PC-9 (cell line): ENCODE results near the gene FRMD4B. TPM values are rescaled to one million over a fixed set of nuclear protein-coding genes. Genes with fewer than 3 reads are reported as not detected.

Source experiments
- BruUV-seq: library from RNA; stranded (reverse); fragments of 400-500 nt; replicated peaks from 2 replicates; lab custom pipeline; 2021; lab: Mats Ljungman, UMichigan
- CTCF ChIA-PET: fragments of 300-600 bp; sonication (Branson Sonifier 250); formaldehyde crosslinking; loops from one replicate; lab custom pipeline; 2022; ENCODE audit warnings: antibody characterized with exemption; lab: Charles Lee
- POLR2A ChIA-PET: fragments of 300-600 bp; sonication (Branson Sonifier 250); formaldehyde crosslinking; loops from one replicate; lab custom pipeline; 2022; ENCODE audit warnings: antibody characterized with exemption; ENCODE audit not compliant: unreplicated experiment; lab: Charles Lee
- DNase-seq, 2 experiments: peaks; one replicate each; pipeline versions ENCODE4 v3.0.0 to v3.0.0-alpha.2; 2015 to 2022; ENCODE audit warnings: mixed read lengths in 1 of 2
- H2AFZ ChIP-seq: fragments of 200-600 bp; sonication (generic); 2 replicates; pipeline ENCODE4 v1.8.1; 2017; ENCODE audit warnings: antibody characterized with exemption
- H3F3A ChIP-seq: fragments of 200-600 bp; sonication (generic); 2 replicates; pipeline ENCODE4 v1.8.1; 2017; ENCODE audit warnings: antibody characterized with exemption, mild to moderate bottlenecking, low read depth; ENCODE audit not compliant: insufficient read depth
- H3K27ac ChIP-seq: fragments of 200-600 bp; sonication (generic); 2 replicates; pipeline ENCODE4 v1.6.1; 2016; ENCODE audit warnings: mixed run types
- H3K27me3 ChIP-seq: fragments of 200-600 bp; sonication (generic); 2 replicates; pipeline ENCODE4 v1.6.1; 2016; ENCODE audit warnings: low read depth, mixed run types; ENCODE audit not compliant: insufficient read depth
- H3K36me3 ChIP-seq: fragments of 200-600 bp; sonication (generic); 2 replicates; pipeline ENCODE4 v1.6.1; 2016; ENCODE audit warnings: low read depth, mixed run types
- H3K4me1 ChIP-seq: fragments of 200-600 bp; sonication (generic); replicated peaks from 2 replicates; pipeline ENCODE4 v1.6.1; 2016; ENCODE audit warnings: mixed run types; ENCODE audit not compliant: insufficient read depth
- H3K4me2 ChIP-seq: fragments of 200-600 bp; sonication (generic); 2 replicates; pipeline ENCODE4 v1.6.1; 2017; ENCODE audit warnings: mixed run types
- H3K4me3 ChIP-seq: fragments of 200-600 bp; sonication (generic); 2 replicates; pipeline ENCODE4 v1.6.1; 2016; ENCODE audit warnings: mixed run types
- H3K79me2 ChIP-seq: fragments of 200-600 bp; sonication (generic); 2 replicates; pipeline ENCODE4 v1.6.1; 2017; ENCODE audit warnings: low read depth, mixed run types
- H3K9me2 ChIP-seq: fragments of 200-600 bp; sonication (generic); 2 replicates; pipeline ENCODE4 v1.8.1; 2017; ENCODE audit warnings: mild to moderate bottlenecking; ENCODE audit not compliant: insufficient read depth
- H3K9me3 ChIP-seq: fragments of 200-600 bp; sonication (generic); 2 replicates; pipeline ENCODE4 v1.8.1; 2016; ENCODE audit warnings: low read depth; ENCODE audit not compliant: insufficient read depth
- H4K20me1 ChIP-seq: fragments of 200-600 bp; sonication (generic); 2 replicates; pipeline ENCODE4 v1.8.1; 2017; ENCODE audit not compliant: insufficient read depth
- EZH2 ChIP-seq: fragments of 200-600 bp; sonication (generic); IDR thresholded peaks from 2 replicates; pipeline ENCODE4 v1.8.0; 2017; ENCODE audit warnings: antibody characterized with exemption, low read depth
- intact Hi-C: fragments of 100-400 bp; cut with micrococcal nuclease; formaldehyde crosslinking; loops from one replicate; pipeline ENCODE4 v1.10.0; 2022; ENCODE audit not compliant: unreplicated experiment
- total RNA-seq: library from RNA; stranded (reverse); gene quantifications from 2 replicates; pipeline ENCODE4 v1.2.3, GENCODE V29; 2021
- TF ChIP-seq, protein P1 (sequence below): fragments of 200-600 bp; sonication (generic); conservative IDR thresholded peaks from 2 replicates; pipeline ENCODE4 v1.6.1; 2017; ENCODE audit warnings: mixed run types, antibody characterized with exemption, mild to moderate bottlenecking, moderate library complexity

The FRMD4B gene
- total RNA-seq, 1 experiment from 2014 or later, result 10.2 TPM

DNA sequence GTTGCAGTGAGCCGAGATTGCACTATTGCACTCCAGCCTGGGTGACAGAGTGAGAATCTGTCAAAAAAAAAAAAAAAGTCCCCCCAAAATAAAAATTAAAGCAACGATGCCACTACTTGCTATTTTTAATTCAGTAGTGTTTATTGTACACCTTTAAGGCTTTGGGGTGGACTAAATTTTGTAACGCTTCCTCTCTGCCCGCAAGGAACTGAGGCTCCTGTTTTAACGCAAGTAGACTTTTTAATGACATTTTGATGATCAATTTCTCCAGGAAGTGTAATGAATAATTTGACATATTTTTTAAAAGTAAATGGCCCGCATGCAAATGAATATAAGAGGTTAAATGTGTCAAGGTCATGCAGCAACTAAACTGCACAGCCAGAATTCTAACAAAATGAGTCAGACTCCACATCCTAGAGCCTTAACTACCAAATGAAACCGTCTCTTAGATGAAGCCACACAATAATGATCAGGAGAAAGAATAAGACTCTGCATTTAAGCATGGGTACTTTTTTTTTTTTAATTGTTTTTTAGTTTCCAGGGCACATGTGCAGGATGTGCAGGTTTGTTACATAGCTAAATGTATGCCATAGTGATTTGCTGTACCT lies 166.7 kb downstream of the FRMD4B start:
- H3K4me1 ChIP-seq, result peaks cover 7% of the 10 kb centered on the region
- no TSS peak for BruUV-seq
- no peaks in the 10 kb centered on the region for H4K20me1 ChIP-seq
- no peaks in the 10 kb centered on the region for H3K79me2 ChIP-seq
- no peak overlapping the region for H3K4me3 ChIP-seq
- no peak overlapping the region for H2AFZ ChIP-seq
- no peak overlapping the region for H3K4me2 ChIP-seq
- no peak for DNase-seq
- H3K27ac ChIP-seq, result no peak overlapping the region
- intact Hi-C loops, result no loop called here
- no peaks in the 10 kb centered on the region for H3K9me3 ChIP-seq
- ChIA-PET CTCF (no interaction called here), POLR2A (no interaction called here)
- no peak for TF ChIP-seq EZH2
- TF ChIP-seq, protein P1, sequence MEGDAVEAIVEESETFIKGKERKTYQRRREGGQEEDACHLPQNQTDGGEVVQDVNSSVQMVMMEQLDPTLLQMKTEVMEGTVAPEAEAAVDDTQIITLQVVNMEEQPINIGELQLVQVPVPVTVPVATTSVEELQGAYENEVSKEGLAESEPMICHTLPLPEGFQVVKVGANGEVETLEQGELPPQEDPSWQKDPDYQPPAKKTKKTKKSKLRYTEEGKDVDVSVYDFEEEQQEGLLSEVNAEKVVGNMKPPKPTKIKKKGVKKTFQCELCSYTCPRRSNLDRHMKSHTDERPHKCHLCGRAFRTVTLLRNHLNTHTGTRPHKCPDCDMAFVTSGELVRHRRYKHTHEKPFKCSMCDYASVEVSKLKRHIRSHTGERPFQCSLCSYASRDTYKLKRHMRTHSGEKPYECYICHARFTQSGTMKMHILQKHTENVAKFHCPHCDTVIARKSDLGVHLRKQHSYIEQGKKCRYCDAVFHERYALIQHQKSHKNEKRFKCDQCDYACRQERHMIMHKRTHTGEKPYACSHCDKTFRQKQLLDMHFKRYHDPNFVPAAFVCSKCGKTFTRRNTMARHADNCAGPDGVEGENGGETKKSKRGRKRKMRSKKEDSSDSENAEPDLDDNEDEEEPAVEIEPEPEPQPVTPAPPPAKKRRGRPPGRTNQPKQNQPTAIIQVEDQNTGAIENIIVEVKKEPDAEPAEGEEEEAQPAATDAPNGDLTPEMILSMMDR, result no peak
- H3K27me3 ChIP-seq, result no peaks in the 10 kb centered on the region
- H3K9me2 ChIP-seq, result no peaks in the 10 kb centered on the region
- peaks cover 4% of the 10 kb centered on the region; the same call in 1 of the 2 replicates for H3F3A ChIP-seq
- H3K36me3 ChIP-seq, result 0 out of 2 replicates have a peak, but pooled peaks cover 4% of the 10 kb centered on the region

DNA sequence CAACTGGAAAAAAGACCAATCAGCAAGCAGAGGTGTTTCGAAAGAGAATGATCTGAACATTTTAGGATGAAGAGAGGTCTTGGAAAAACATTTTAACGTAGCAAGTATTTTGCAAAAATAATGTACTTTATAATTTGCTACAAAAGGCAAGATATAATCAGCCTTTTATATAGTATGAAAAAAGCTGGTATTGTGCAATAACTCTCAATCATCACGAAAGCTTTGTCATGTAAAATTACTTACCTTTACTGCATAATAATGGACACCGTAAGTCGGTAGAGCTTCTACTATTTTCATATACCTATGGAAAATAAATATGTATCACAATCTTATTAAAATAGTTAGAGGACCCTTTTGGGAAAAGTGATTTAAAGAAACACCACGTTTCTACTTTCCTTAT lies 167.8 kb downstream of the FRMD4B start:
- Histone ChIP-seq H2AFZ (no peak overlapping the region), H3K27me3 (no peaks in the 10 kb centered on the region), H3F3A (peaks cover 15% of the 10 kb centered on the region), H4K20me1 (no peaks in the 10 kb centered on the region), H3K9me2 (no peaks in the 10 kb centered on the region), H3K4me1 (peaks cover 16% of the 10 kb centered on the region), H3K36me3 (0 out of 2 replicates have a peak, but pooled peaks cover 4% of the 10 kb centered on the region), H3K79me2 (no peaks in the 10 kb centered on the region), H3K9me3 (no peaks in the 10 kb centered on the region), H3K4me2 (no peak overlapping the region), H3K4me3 (no peak overlapping the region), H3K27ac (no peak overlapping the region)
- intact Hi-C loops, result no loop called here
- CTCF ChIA-PET, result no interaction called here
- no peak for DNase-seq
- POLR2A ChIA-PET, result interaction anchor here (0.7 kb wide), 1 partner anchor 35 kb away, joined by 5 read pairs; no protein-coding TSS in a partner anchor
- no TSS peak for BruUV-seq
- TF ChIP-seq EZH2, result no peak
- TF ChIP-seq, protein P1, result no peak

DNA sequence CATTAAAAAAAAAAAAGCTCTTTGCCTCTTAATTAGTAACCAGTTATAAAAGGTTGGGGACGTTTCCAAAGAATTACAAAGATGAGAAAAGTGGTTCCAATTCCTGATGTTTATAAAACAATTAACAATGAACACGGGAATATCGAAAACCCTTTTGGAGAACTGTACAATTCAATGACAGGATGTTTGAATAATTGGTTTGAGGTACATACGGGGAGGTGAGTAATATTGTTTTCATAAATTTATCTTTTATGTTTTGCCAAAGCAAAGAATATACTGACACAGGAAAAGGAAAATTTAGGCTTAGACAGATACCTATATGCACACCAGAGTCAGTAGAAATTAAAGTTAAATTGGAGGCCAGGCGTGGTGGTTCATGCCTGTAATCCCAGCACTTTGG lies 168.9 kb downstream of the FRMD4B start:
- Histone ChIP-seq H3K27ac (no peak overlapping the region), H3F3A (peaks cover 23% of the 10 kb centered on the region), H4K20me1 (no peaks in the 10 kb centered on the region), H3K4me3 (no peak overlapping the region), H3K9me3 (no peaks in the 10 kb centered on the region), H3K4me2 (no peak overlapping the region), H2AFZ (no peak overlapping the region), H3K4me1 (peaks cover 23% of the 10 kb centered on the region), H3K27me3 (no peaks in the 10 kb centered on the region), H3K36me3 (0 out of 2 replicates have a peak, but pooled peaks cover 4% of the 10 kb centered on the region), H3K9me2 (no peaks in the 10 kb centered on the region), H3K79me2 (no peaks in the 10 kb centered on the region)
- TF ChIP-seq EZH2, result no peak
- TF ChIP-seq, protein P1, result no peak
- no TSS peak for BruUV-seq
- no peak for DNase-seq
- intact Hi-C loops, result no loop called here
- CTCF ChIA-PET, result interaction anchor here (0.6 kb wide), 2 partner anchors 9 to 15 kb away, joined by 3 to 4 read pairs; no protein-coding TSS in a partner anchor
- POLR2A ChIA-PET, result interaction anchor here (0.9 kb wide), 1 partner anchor 18 kb away, joined by 8 read pairs; no protein-coding TSS in a partner anchor
